GM19467 (cell line): ENCODE measurements around the gene NR2F6.

Source experiments
- ATAC-seq: cut with Tn5 transposase; IDR thresholded peaks from one replicate; pipeline ENCODE4 v1.9.1; 2021; ENCODE audit warnings: mild to moderate bottlenecking, moderate library complexity; ENCODE audit not compliant: unreplicated experiment

NR2F6 gene

GRCh38 chr19:17240826-17241399, 4.8 kb downstream of the NR2F6 start:
- no peak for ATAC-seq

- no peak for ATAC-seq
Observed at GRCh38 chr19:17240062-17240752, 5.5 kb downstream of the NR2F6 start.

- ATAC-seq = no peak
Observed at GRCh38 chr19:17237747-17238706, 7.7 kb downstream of the NR2F6 start.

- no peak for ATAC-seq
Observed at GRCh38 chr19:17236811-17237543, 8.7 kb downstream of the NR2F6 start.

- no peak for ATAC-seq
Observed at GRCh38 chr19:17235971-17236777, 9.5 kb downstream of the NR2F6 start.

- ATAC-seq = peak; percentile 51
Observed at GRCh38 chr19:17235300-17235970, 10.3 kb downstream of the NR2F6 start.

- ATAC-seq = peak; percentile 31
Observed at GRCh38 chr19:17234911-17235299, 10.8 kb downstream of the NR2F6 start.

GRCh38 chr19:17232258-17232657, 13.5 kb downstream of the NR2F6 start:
- no peak for ATAC-seq

- no peak for ATAC-seq
Observed at GRCh38 chr19:17229890-17230289, 15.8 kb downstream of the NR2F6 start.

- no peak for ATAC-seq
Observed at GRCh38 chr19:17227798-17228367, 17.8 kb downstream of the NR2F6 start.

- ATAC-seq = peak; percentile 79
Observed at GRCh38 chr19:17226002-17226933, 19.5 kb downstream of the NR2F6 start, which contains the start of gene OCEL1. Gene OCEL1 (plus strand): TSS chr19:17226226. CDS start chr19:17226248, 22 bp downstream.

- ATAC-seq = no peak
Observed at GRCh38 chr19:17225053-17225452, 20.7 kb downstream of the NR2F6 start.

GRCh38 chr19:17220207-17220758, 25.4 kb downstream of the NR2F6 start:
- no peak for ATAC-seq

GRCh38 chr19:17219286-17219685, 26.4 kb downstream of the NR2F6 start:
- ATAC-seq = no peak

GRCh38 chr19:17216058-17216670, 29.6 kb downstream of the NR2F6 start:
- ATAC-seq = no peak

- peak; percentile 71 for ATAC-seq
Observed at GRCh38 chr19:17215127-17215971, 30.4 kb downstream of the NR2F6 start, which contains the start of gene USE1. Gene USE1 (plus strand): TSS chr19:17215357. CDS start chr19:17215406, 49 bp downstream.
